AG08396 (cell line): Measurements from ENCODE around the gene PMM2.
A peak's percentile ranks its signal among the peaks of the same experiment; 100 is the strongest.
"Not testable (repeated sequence)": the region's sequence is repeated elsewhere in the genome, so short reads cannot be mapped to it uniquely, and the experiment has no call there.

Experiments
- DNase-seq: peaks from one replicate; pipeline ENCODE4 v3.0.0; 2012; ENCODE audit warnings: low spot score, mixed read lengths

PMM2 gene

GRCh38 chr16:8867216-8867931, 69.7 kb downstream of the PMM2 start:
- no peak for DNase-seq

GRCh38 chr16:8867932-8868415, 70.3 kb downstream of the PMM2 start:
- no peak for DNase-seq

- DNase-seq: peak; percentile 98
Observed at GRCh38 chr16:8868416-8869211, 71.0 kb downstream of the PMM2 start, which contains the start of gene CARHSP1. TSS of gene CARHSP1 (minus strand) at chr16:8869006. CDS start at chr16:8859328, 9,678 bp downstream.

GRCh38 chr16:8869212-8869987, 71.8 kb downstream of the PMM2 start:
- no peak for DNase-seq

GRCh38 chr16:8869988-8870241, 72.3 kb downstream of the PMM2 start:
- DNase-seq: not testable (repeated sequence)

- no peak for DNase-seq
Observed at GRCh38 chr16:8872071-8872470, 74.4 kb downstream of the PMM2 start.

- DNase-seq: no peak
Observed at GRCh38 chr16:8872967-8873865, 75.6 kb downstream of the PMM2 start.

- DNase-seq: not testable (repeated sequence)
Observed at GRCh38 chr16:8873866-8874195, 76.2 kb downstream of the PMM2 start.

GRCh38 chr16:8874388-8874787, 76.7 kb downstream of the PMM2 start:
- no peak for DNase-seq

- DNase-seq: not testable (repeated sequence)
Observed at GRCh38 chr16:8875317-8875716, 77.7 kb downstream of the PMM2 start.

- DNase-seq: no peak
Observed at GRCh38 chr16:8877894-8878522, 80.4 kb downstream of the PMM2 start.

GRCh38 chr16:8878523-8878911, 80.9 kb downstream of the PMM2 start:
- peak; percentile 66 for DNase-seq

- DNase-seq: no peak
Observed at GRCh38 chr16:8880839-8881510, 83.3 kb downstream of the PMM2 start.

GRCh38 chr16:8882041-8882617, 84.5 kb downstream of the PMM2 start, which contains the start of gene LITAFD:
TSS of gene LITAFD (plus strand) at chr16:8882351. CDS start at chr16:8884356, 2,005 bp downstream.
- no peak for DNase-seq

GRCh38 chr16:8882725-8883377, 85.2 kb downstream of the PMM2 start:
- DNase-seq: no peak

GRCh38 chr16:8885674-8886592, 88.3 kb downstream of the PMM2 start:
- peak; percentile 43 for DNase-seq

- DNase-seq: no peak
Observed at GRCh38 chr16:8886593-8887430, 89.2 kb downstream of the PMM2 start.

GRCh38 chr16:8887431-8887765, 89.8 kb downstream of the PMM2 start:
- no peak for DNase-seq
